ENCODE results near the gene TAB3. TPM values are rescaled to one million over a fixed set of nuclear protein-coding genes. Genes with fewer than 3 reads are reported as not detected.

The TAB3 gene
- total RNA-seq, 1 experiment from 2014 or later, result 13.5 TPM

GRCh38 chrX:30930143-30930542, 41.1 kb upstream of the TAB3 start:
- Histone ChIP-seq H3K4me2 (ENCODE audit: insufficient read depth, insufficient read length, low read length) (no peak overlapping the region), H3K4ac (ENCODE audit: low read depth, low read length) (no peak overlapping the region), H4K91ac (ENCODE audit: insufficient read length, low read depth, low read length) (no peak overlapping the region), H3T11ph (ENCODE audit: low read length) (no peak overlapping the region), H3K9ac (ENCODE audit: extremely low read depth, insufficient read length, low read length) (no peak overlapping the region), H3K14ac (ENCODE audit: insufficient read depth, low read length) (no peak overlapping the region), H3K18ac (ENCODE audit: insufficient read length, low read depth, low read length) (no peak overlapping the region), H2BK15ac (ENCODE audit: low read depth, low read length) (no peak overlapping the region), H2BK12ac (ENCODE audit: insufficient read length, low read depth, low read length) (no peak overlapping the region), H3K27ac (ENCODE audit: insufficient read length, low read depth, low read length) (no peak overlapping the region), H4K8ac (replicated peaks; ENCODE audit: insufficient read length, low read depth, low read length) (no peak overlapping the region), H3K79me2 (ENCODE audit: insufficient read depth, low read length) (no peaks in the 10 kb centered on the region), H3K4me1 (ENCODE audit: insufficient read depth, low read length) (no peaks in the 10 kb centered on the region), H2AFZ (ENCODE audit: low read length) (no peak overlapping the region), H3K23ac (ENCODE audit: insufficient read length, low read depth, low read length) (no peak overlapping the region), H4K20me1 (ENCODE audit: control insufficient read depth, insufficient read depth, insufficient read length) (no peaks in the 10 kb centered on the region), H3K79me1 (ENCODE audit: insufficient read depth, low read depth, low read length, poor library complexity, severe bottlenecking) (no peaks in the 10 kb centered on the region), H3K56ac (ENCODE audit: insufficient read length, low read depth, low read length) (no peak overlapping the region), H3K23me2 (ENCODE audit: insufficient read length, low read depth, low read length, poor library complexity, severe bottlenecking) (no peaks in the 10 kb centered on the region), H4K5ac (ENCODE audit: insufficient read length, low read depth, low read length) (no peak overlapping the region), H2BK5ac (ENCODE audit: insufficient read length, low read length) (no peak overlapping the region), H2BK20ac (ENCODE audit: low read depth, low read length, poor library complexity, severe bottlenecking) (no peak overlapping the region), H3K27me3 (ENCODE audit: insufficient read depth, low read length) (no peaks in the 10 kb centered on the region), H3K9me3 (ENCODE audit: control insufficient read depth, low read depth, low read length) (no peaks in the 10 kb centered on the region), H2BK120ac (ENCODE audit: low read depth, low read length, poor library complexity, severe bottlenecking) (no peak overlapping the region), H2AK5ac (ENCODE audit: insufficient read length, low read length) (no peak overlapping the region)
- no CpG with 5 or more reads among the region's 1 CpG for WGBS (ENCODE audit: extremely low coverage, insufficient read length, low lambda C conversion rate)
- H3K4me3 Mint-ChIP-seq, result no peak overlapping the region
- peaks cover 48 to 52% of the 10 kb centered on the region in 2 experiments for H3K9me3 Mint-ChIP-seq
- no peak for DNase-seq
- no peaks in the 10 kb centered on the region for H3K4me1 Mint-ChIP-seq
- no peaks in the 10 kb centered on the region; a peak in 3 of 7 replicates for H3K36me3 Mint-ChIP-seq (ENCODE audit: insufficient read depth in 1 of 3, low read depth in 3 of 3)
- no peaks in the 10 kb centered on the region for H3K27me3 Mint-ChIP-seq (ENCODE audit: low read depth)
- no peak for TF ChIP-seq CTCF (conservative IDR thresholded peaks at IDR 0.05)
- H3K27ac Mint-ChIP-seq, result no peak overlapping the region

Measured in H9 (cell line).